Smooth muscle cell (in vitro differentiated cells): Measurements from ENCODE around the gene FHAD1. TPM values are rescaled to one million over a fixed set of nuclear protein-coding genes. Genes with fewer than 3 reads are reported as not detected.

Experiments used
- DNase-seq: peaks from one replicate; lab custom pipeline; 2025; ENCODE audit not compliant: unreplicated experiment; lab: John Stamatoyannopoulos, UW
- H2AFZ ChIP-seq: fragments of 200-600 bp; sonication (generic); 2 replicates; pipeline ENCODE4 v1.6.0; 2016; ENCODE audit warnings: antibody characterized with exemption, low read depth, mild to moderate bottlenecking
- H3F3A ChIP-seq: fragments of 200-600 bp; sonication (generic); 2 replicates; pipeline ENCODE4 v1.6.0; 2017; ENCODE audit warnings: antibody characterized with exemption, low read depth
- H3K27ac ChIP-seq: fragments of 200-600 bp; sonication (generic); 2 replicates; pipeline ENCODE4 v1.5.1; 2016; ENCODE audit warnings: low read depth, mild to moderate bottlenecking
- H3K27me3 ChIP-seq: fragments of 200-600 bp; sonication (generic); 2 replicates; pipeline ENCODE4 v1.6.1; 2016; ENCODE audit warnings: low read depth, mild to moderate bottlenecking
- H3K36me3 ChIP-seq: fragments of 200-600 bp; sonication (generic); 2 replicates; pipeline ENCODE4 v1.5.1; 2016; ENCODE audit warnings: low read depth
- H3K4me1 ChIP-seq: fragments of 200-600 bp; sonication (generic); 2 replicates; pipeline ENCODE4 v1.5.1; 2016; ENCODE audit warnings: low read depth
- H3K4me2 ChIP-seq: fragments of 200-600 bp; sonication (generic); 2 replicates; pipeline ENCODE4 v1.6.0; 2016; ENCODE audit warnings: mild to moderate bottlenecking
- H3K4me3 ChIP-seq: fragments of 200-600 bp; sonication (generic); 2 replicates; pipeline ENCODE4 v1.5.1; 2016; ENCODE audit warnings: mild to moderate bottlenecking
- H3K79me2 ChIP-seq: fragments of 200-600 bp; sonication (generic); 2 replicates; pipeline ENCODE4 v1.6.0; 2016; ENCODE audit warnings: low read depth, mild to moderate bottlenecking
- H3K9ac ChIP-seq: fragments of 200-600 bp; sonication (generic); 2 replicates; pipeline ENCODE4 v1.6.0; 2016; ENCODE audit warnings: low read depth
- H3K9me3 ChIP-seq: fragments of 200-600 bp; sonication (generic); replicated peaks from 2 replicates; pipeline ENCODE4 v1.5.1; 2016; ENCODE audit warnings: low read depth
- H4K20me1 ChIP-seq: fragments of 200-600 bp; sonication (generic); 2 replicates; pipeline ENCODE4 v1.6.0; 2016; ENCODE audit warnings: low read depth
- WGBS: methylation state at CpG from one replicate; pipeline ENCODE4 v1.1.7; 2016; ENCODE audit warnings: low lambda C conversion rate; 5-methylcytosine and 5-hydroxymethylcytosine counted together
- polyA plus RNA-seq: library from polyadenylated mRNA; unstranded; fragments of >200 nt; fragmentation: Nextera tagmentation; extraction: Ambion mirVana; gene quantifications from 2 replicates; pipeline ENCODE4 v1.2.1, GENCODE V29; 2016
- total RNA-seq: library from RNA; depleted of rRNA; stranded (reverse); fragments of >200 nt; gene quantifications from 2 replicates; pipeline ENCODE4 v1.2.3, GENCODE V29; 2014
- TF ChIP-seq, protein P1 (sequence below): fragments of 200-600 bp; sonication (generic); IDR thresholded peaks from 2 replicates; pipeline ENCODE4 v1.5.1; 2017; ENCODE audit warnings: borderline replicate concordance, mild to moderate bottlenecking, antibody characterized with exemption; ENCODE audit not compliant: insufficient read depth, poor library complexity, severe bottlenecking

Gene FHAD1
- total and polyA plus RNA-seq, 2 experiments from 2014 or later, result 0.33 TPM; not detected in 1

GRCh38 chr1:15287035-15287979, 40.3 kb downstream of the FHAD1 start:
- Histone ChIP-seq H3K27me3 (no peaks in the 10 kb centered on the region), H2AFZ (no peak overlapping the region), H3F3A (no peaks in the 10 kb centered on the region)

GRCh38 chr1:15288173-15288926, 41.3 kb downstream of the FHAD1 start:
- no peak for DNase-seq
- H3K27ac ChIP-seq, result no peak overlapping the region
- no peaks in the 10 kb centered on the region for H3K79me2 ChIP-seq
- TF ChIP-seq, protein P1, sequence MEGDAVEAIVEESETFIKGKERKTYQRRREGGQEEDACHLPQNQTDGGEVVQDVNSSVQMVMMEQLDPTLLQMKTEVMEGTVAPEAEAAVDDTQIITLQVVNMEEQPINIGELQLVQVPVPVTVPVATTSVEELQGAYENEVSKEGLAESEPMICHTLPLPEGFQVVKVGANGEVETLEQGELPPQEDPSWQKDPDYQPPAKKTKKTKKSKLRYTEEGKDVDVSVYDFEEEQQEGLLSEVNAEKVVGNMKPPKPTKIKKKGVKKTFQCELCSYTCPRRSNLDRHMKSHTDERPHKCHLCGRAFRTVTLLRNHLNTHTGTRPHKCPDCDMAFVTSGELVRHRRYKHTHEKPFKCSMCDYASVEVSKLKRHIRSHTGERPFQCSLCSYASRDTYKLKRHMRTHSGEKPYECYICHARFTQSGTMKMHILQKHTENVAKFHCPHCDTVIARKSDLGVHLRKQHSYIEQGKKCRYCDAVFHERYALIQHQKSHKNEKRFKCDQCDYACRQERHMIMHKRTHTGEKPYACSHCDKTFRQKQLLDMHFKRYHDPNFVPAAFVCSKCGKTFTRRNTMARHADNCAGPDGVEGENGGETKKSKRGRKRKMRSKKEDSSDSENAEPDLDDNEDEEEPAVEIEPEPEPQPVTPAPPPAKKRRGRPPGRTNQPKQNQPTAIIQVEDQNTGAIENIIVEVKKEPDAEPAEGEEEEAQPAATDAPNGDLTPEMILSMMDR, result no peak
- H3K9me3 ChIP-seq, result no peaks in the 10 kb centered on the region
- 85% methylated on average over 10 of the region's 10 CpGs for WGBS
- no peak overlapping the region for H3K4me3 ChIP-seq
- H3K4me2 ChIP-seq, result no peak overlapping the region
- H4K20me1 ChIP-seq, result no peaks in the 10 kb centered on the region
- H3K36me3 ChIP-seq, result no peaks in the 10 kb centered on the region
- H2AFZ ChIP-seq, result no peak overlapping the region
- no peaks in the 10 kb centered on the region for H3K4me1 ChIP-seq
- no peak overlapping the region for H3K9ac ChIP-seq
- no peaks in the 10 kb centered on the region for H3F3A ChIP-seq
- no peaks in the 10 kb centered on the region for H3K27me3 ChIP-seq

More at GRCh38 chr1:15287035-15287979, 40.3 kb downstream of the FHAD1 start:
- no peaks in the 10 kb centered on the region for H4K20me1 ChIP-seq
- no peaks in the 10 kb centered on the region for H3K9me3 ChIP-seq
- no peaks in the 10 kb centered on the region for H3K79me2 ChIP-seq
- no peak overlapping the region for H3K27ac ChIP-seq
- H3K4me2 ChIP-seq, result no peak overlapping the region
- DNase-seq, result no peak
- no peak overlapping the region for H3K4me3 ChIP-seq
- no peaks in the 10 kb centered on the region for H3K4me1 ChIP-seq
- no peak overlapping the region for H3K9ac ChIP-seq
- WGBS, result 81% methylated on average over 9 of the region's 9 CpGs
- TF ChIP-seq, protein P1, result no peak
- no peaks in the 10 kb centered on the region for H3K36me3 ChIP-seq

- H3K9me3 ChIP-seq, result no peaks in the 10 kb centered on the region
- no peak for DNase-seq
Measured at GRCh38 chr1:15289251-15289651, 42.2 kb downstream of the FHAD1 start.

More at GRCh38 chr1:15289251-15289651, 42.2 kb downstream of the FHAD1 start:
- no peaks in the 10 kb centered on the region for H4K20me1 ChIP-seq
- no peaks in the 10 kb centered on the region for H3K79me2 ChIP-seq
- TF ChIP-seq, protein P1, result no peak
- no peak overlapping the region for H3K27ac ChIP-seq
- no peaks in the 10 kb centered on the region for H3K4me1 ChIP-seq
- H3K4me2 ChIP-seq, result no peak overlapping the region
- no peaks in the 10 kb centered on the region for H3K36me3 ChIP-seq
- no peaks in the 10 kb centered on the region for H3K27me3 ChIP-seq
- no peak overlapping the region for H2AFZ ChIP-seq
- H3K4me3 ChIP-seq, result no peak overlapping the region
- 89% methylated on average over 14 of the region's 14 CpGs for WGBS
- no peaks in the 10 kb centered on the region for H3F3A ChIP-seq
- no peak overlapping the region for H3K9ac ChIP-seq
